GM19324 (cell line): Measurements from ENCODE around the gene SLC25A40.
"Not testable (repeated sequence)": the region's sequence is repeated elsewhere in the genome, so short reads cannot be mapped to it uniquely, and the experiment has no call there.

Experiments used
- ATAC-seq: cut with Tn5 transposase; IDR thresholded peaks from one replicate; pipeline ENCODE4 v1.9.1; 2021; ENCODE audit warnings: mild to moderate bottlenecking, moderate library complexity; ENCODE audit not compliant: unreplicated experiment, low FRiP score

The SLC25A40 gene

GRCh38 chr7:87876040-87876868, at the start of gene SLC25A40, which contains the start of gene DBF4:
Gene SLC25A40, minus strand, starts transcription at chr7:87876360. Its CDS starts 17,633 bp downstream, at chr7:87858727.
Gene DBF4, plus strand, starts transcription at chr7:87876493. Its CDS starts 240 bp downstream, at chr7:87876733.
- peak; percentile 96 for ATAC-seq

GRCh38 chr7:87922759-87923395, 46.7 kb upstream of the SLC25A40 start:
- not testable (repeated sequence) for ATAC-seq

DNA sequence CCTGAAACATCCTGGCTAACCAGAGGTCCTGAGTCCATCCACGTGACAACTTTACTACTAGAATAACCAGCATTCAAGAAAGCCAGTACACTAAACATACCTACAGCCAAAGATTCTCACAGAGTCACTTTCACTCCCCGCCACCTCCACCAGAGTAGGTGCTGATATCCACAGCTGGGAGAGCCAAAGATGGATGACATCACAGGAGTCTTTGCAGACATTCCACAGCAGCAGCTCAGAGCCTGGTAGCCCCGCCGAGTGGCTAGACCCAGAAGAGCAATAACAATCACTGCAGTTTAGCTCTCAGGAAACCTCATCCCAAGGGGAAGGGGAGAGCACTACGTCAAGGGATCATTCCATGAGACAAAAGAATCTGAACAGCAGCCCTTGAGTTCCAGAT, 44.4 kb upstream of the SLC25A40 start:
- no peak for ATAC-seq

DNA sequence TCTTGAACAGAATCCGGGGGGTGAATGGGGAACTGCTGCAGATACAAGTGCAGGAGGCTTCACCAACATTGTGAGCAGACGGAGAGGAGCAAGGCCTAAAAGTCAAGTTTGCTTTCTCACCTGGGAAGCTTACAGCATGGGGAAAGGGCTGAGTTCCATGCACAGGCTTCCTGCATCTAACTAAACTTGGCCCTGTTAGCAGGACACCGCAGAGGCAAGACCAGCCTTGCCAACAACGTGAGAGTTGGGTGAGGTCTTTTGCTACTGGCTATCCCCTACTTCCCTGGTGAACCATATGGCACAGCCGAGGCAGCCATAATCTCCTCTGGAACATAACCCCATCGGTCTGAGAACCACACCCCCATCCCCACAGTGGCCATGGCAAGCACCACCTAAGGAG, 43.7 kb upstream of the SLC25A40 start:
- no peak for ATAC-seq

- no peak for ATAC-seq
Observed at GRCh38 chr7:87918740-87919139, 42.6 kb upstream of the SLC25A40 start.

DNA sequence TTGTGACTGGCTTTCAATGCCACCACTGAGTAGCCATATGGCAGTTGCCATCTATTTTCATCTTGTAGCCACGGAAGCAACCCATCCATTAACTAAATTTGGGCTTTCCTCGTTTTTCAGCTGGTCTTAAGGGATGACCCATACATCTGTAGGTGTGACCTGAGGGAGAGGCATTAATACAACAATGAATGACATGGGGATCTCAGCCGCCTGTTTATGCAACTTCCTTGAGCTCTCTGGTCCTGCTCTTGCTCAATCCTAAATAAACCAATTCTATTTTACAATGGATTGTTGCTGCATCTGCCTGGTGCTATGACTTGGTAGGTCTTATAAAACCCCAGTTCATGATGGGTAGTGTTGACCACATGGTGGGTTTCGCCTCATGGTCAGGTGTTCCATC, 36.0 kb upstream of the SLC25A40 start:
- no peak for ATAC-seq

- not testable (repeated sequence) for ATAC-seq
Observed at GRCh38 chr7:87908814-87909213, 32.7 kb upstream of the SLC25A40 start.

DNA sequence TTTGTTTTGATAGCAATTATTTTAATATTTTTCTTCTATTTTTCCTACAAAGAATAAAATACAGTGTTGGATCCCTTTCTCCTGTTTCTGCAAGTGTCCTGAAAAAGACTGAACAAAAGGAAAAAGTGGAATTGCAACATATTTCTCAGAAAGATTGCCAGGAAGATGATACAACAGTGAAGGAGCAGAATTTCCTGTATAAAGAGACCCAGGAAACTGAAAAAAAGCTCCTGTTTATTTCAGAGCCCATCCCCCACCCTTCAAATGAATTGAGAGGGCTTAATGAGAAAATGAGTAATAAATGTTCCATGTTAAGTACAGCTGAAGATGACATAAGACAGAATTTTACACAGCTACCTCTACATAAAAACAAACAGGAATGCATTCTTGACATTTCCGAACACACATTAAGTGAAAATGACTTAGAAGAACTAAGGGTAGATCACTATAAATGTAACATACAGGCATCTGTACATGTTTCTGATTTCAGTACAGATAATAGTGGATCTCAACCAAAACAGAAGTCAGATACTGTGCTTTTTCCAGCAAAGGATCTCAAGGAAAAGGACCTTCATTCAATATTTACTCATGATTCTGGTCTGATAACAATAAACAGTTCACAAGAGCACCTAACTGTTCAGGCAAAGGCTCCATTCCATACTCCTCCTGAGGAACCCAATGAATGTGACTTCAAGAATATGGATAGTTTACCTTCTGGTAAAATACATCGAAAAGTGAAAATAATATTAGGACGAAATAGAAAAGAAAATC, 31.2 kb upstream of the SLC25A40 start:
- not testable (repeated sequence) for ATAC-seq

- no peak for ATAC-seq
Observed at GRCh38 chr7:87899255-87899654, 23.1 kb upstream of the SLC25A40 start.

DNA sequence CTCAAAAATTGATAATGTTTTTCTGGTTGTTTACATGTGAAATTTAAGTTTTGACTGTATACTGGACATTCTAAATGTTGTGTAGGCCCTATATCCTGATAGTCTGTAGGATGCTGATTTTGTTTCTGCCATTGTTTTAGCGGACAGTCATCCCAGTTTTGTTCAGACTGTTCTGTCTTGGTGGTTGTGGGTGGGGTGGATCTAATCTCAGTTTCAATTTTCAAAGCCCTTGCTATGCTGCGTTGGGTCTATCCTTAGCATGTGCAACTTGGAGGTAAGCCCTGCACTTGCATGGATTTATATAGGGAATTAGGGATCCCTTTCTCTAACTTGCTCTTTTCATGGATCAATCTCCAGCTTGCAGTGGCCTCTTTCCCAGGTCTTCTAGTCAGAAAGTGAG, 19.2 kb upstream of the SLC25A40 start:
- ATAC-seq: no peak

DNA sequence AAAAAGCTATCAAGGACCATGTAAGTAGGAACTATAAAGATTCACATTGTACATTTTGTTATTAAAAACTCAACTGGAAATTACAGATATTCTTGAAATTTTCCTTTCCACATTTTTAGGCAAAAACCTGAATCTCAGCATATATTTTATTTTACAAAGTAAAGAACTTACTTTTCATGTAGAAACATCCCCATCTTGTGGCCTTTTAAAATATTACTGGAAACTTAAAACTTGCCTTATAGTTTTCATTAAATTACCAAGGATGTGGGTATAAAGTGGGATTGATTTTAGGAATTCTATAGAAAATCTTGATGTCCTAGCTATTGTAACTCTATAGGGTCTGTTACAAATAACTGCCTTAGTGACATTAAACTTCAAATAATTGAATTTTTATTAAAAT, 10.7 kb upstream of the SLC25A40 start:
- no peak for ATAC-seq

DNA sequence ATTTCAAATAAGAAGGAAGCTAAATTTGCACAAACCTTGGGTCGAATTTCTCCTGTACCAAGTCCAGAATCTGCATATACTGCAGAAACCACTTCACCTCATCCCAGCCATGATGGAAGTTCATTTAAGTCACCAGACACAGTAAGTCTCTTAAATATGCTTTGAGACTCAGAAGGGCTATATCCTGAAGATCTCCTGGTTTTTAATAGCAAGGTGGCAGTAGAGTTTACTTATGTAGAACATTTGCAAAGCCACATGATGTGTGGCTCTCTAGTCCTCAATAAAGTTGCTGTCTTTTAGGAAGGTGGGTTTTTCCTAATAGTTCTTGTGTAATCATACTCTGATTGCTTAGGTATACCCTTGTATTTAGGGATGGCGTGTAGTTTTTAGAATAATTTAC, 8.9 kb upstream of the SLC25A40 start:
- no peak for ATAC-seq

DNA sequence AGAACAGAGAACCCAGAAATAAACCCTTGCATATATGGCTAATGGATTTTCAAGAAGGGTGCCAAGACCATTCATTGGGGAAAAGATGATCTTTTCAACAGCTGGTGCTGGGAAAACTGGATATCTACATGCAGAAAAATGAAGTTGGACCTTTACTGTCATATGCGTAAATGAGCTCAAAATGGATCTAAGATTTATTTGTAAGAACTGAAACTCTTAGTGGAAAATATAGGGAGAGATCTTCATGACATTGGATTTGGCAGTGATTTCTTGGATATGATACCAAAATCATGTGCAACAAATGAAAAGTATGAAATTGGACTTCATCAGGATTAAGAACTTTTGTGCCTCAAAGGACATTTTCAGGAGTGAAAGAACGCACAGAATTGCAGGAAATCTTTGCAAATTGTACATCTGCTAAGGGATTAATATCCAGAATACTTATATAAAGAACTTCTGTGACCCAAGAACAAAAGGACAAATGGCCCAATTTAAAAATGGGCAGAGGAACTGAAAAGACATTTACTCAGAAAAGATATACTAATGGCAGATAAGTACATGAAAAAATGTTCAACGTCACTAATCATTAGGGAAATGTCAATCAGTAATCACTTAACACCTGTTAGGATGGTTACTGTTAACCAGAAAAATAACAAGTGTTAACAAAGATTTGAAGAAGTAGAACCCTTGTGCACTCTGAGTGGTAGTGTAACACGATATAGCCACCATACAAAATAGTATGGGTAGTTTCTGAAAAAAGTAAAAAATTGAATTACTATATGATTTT, 6.2 kb upstream of the SLC25A40 start:
- ATAC-seq: no peak

DNA sequence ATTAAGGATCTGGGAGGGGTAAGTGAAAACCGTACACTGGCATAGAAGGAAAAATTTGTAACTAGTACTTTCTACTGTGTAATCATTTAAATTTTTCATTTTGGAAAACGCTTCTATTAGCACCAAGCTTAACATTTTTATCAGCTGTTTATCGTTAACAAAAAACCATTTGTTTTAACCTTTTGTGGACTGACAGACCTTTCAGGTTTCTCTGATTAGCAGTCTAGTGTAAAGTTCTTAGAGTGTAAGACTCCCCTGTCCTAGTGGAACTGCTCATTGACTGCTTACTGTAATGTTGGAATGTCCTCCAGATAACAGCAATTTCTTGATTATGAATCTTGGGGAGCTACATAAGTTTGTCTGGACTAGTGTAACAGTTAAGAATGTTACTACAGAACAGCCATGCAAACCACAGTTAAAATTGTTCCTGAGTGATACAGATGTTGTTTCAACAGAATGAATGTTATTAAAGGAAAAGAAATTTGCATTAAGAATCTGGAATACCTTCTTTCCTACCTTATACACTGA, 2.1 kb upstream of the SLC25A40 start:
- no peak for ATAC-seq

GRCh38 chr7:87877366-87878040, 1.3 kb upstream of the SLC25A40 start:
- ATAC-seq: no peak

DNA sequence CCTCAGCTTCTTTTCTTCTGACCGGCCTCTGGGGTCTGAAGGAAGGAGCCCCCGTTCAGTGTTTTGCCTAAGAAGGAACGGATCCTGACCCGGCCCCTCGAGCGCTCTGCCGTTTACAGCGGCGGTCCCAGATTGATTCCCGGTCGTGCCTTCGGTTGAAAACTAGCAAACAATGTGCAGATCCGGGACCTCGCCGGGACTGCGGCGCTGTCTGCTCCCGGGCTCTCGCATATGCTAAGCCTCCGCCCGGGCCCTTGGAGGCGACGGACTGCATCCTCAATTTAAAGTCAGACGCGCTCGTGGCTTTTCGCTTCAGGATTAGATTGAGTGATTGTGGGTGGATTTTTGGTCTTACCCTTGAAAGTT, 692 bp upstream of the SLC25A40 start:
- no peak for ATAC-seq

DNA sequence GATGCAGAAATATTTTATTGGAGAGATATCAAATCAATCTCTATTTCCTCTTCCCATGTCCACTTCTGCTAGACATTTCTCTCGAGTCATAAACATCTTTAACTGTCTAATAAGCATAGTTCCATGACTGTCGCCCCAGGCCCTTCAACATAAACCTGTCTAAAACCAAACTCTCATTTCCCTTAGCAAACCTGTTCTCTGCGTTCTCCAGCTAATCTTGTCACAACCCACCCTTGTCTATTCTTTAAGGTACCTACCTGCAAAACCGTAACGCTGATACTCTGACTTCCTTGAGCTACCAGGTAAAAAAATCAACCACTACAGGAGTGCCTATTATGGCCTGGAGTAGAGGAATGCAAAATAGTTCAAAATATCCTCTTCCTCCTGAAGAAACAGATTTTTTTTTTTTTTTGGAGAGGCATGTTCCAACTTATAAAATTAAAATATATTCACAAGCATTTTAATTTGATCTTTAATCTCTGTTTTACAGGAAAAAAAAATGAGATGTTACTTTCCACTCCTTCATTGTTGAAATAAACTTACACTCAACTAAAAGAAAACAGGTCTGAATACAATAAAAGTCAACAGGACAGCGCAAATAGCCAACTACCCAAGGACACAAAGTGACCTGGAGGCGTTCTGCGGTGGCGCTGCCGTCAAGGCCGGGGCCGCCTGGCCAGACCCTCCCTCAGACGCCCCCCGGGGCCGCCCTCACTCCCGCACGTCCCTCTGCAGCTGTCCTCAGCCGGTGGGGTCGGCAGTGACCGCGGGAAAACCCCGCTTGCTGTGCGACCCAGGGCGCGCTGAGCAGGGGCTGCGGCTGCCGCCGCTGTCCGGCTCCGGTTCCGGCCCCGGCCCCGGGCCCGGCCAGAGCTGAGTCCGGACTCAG, 765 bp downstream of the SLC25A40 start:
- ATAC-seq: peak; percentile 33

GRCh38 chr7:87874066-87874465, 2.1 kb downstream of the SLC25A40 start:
- ATAC-seq: no peak

- not testable (repeated sequence) for ATAC-seq
Observed at GRCh38 chr7:87873328-87873727, 2.8 kb downstream of the SLC25A40 start.
